K562 (cell line): Measurements from ENCODE around the gene DEFB108B. TPM values are rescaled to one million over a fixed set of nuclear protein-coding genes. Genes with fewer than 3 reads are reported as not detected.
"Not testable (repeated sequence)": the region's sequence is repeated elsewhere in the genome, so short reads cannot be mapped to it uniquely, and the experiment has no call there.

ENCODE experiments used
- ATAC-seq: fragments of 200-7000 bp; cut with Tn5 transposase; 3 replicates; pipeline ENCODE4 v1.9.1; 2020; ENCODE audit warnings: moderate library complexity
- BruUV-seq: library from RNA; stranded (reverse); fragments of 400-500 nt; replicated peaks from 2 replicates; lab custom pipeline; 2021; lab: Mats Ljungman, UMichigan
- CTCF ChIA-PET: fragments of 300-600 bp; formaldehyde crosslinking; extraction: SDS; loops from one replicate; lab custom pipeline; 2021; ENCODE audit warnings: low intra/inter-chr PET ratio; lab: Yijun Ruan, JAX
- POLR2A ChIA-PET: fragments of 300-600, 350-650 bp; sonication (Branson Sonifier 250); formaldehyde crosslinking; extraction: SDS; loops from one replicate; lab custom pipeline; 2021; ENCODE audit warnings: antibody characterized with exemption, inconsistent platforms; lab: Yijun Ruan, JAX
- DNase-seq, 4 experiments: peaks; one replicate each; pipeline versions ENCODE4 v3.0.0 to v3.0.0-alpha.2; 2011 to 2018; ENCODE audit warnings: low spot score in 3 of 4, mixed read lengths in 3 of 4; ENCODE audit errors: extremely low read depth in 1 of 4
- FAIRE-seq: peaks from 2 replicates; lab custom pipeline; 2011; peaks lifted over from hg19 to GRCh38; lab: Jason Lieb, UNC
- H2AFZ ChIP-seq: 2 replicates; pipeline ENCODE4 v1.6.0; 2011; ENCODE audit warnings: low read depth, low read length, control low read depth, inconsistent platforms
- H3K27ac ChIP-seq: fragments of 200-600 bp; 3 replicates; pipeline ENCODE4 v1.8.0; 2011; ENCODE audit warnings: low read depth, mild to moderate bottlenecking, control low read depth, inconsistent platforms, low read length, moderate library complexity, mixed read lengths; ENCODE audit errors: extremely low read depth
- H3K27me3 ChIP-seq, 2 experiments: fragments of 300-600 bp in 1 of 2; 2 replicates in 1 of 2; 3 replicates in 1 of 2; pipeline versions ENCODE4 v1.6.0 to v1.8.0; 2011; ENCODE audit warnings: inconsistent platforms in 2 of 2, low read length in 2 of 2, mild to moderate bottlenecking in 1 of 2, mixed read lengths in 1 of 2, moderate library complexity in 1 of 2; ENCODE audit not compliant: control insufficient read depth in 2 of 2, insufficient read depth in 2 of 2
- H3K36me3 ChIP-seq: fragments of 300-600 bp; 3 replicates; pipeline ENCODE4 v1.8.0; 2011; ENCODE audit warnings: mild to moderate bottlenecking, low read length, inconsistent platforms; ENCODE audit not compliant: control insufficient read depth, insufficient read depth
- H3K4me1 ChIP-seq, 2 experiments: fragments of 200-600 bp in 1 of 2; replicated peaks in 1 of 2; 2 replicates in 1 of 2; 3 replicates in 1 of 2; pipeline versions ENCODE4 v1.5.1 to v1.8.0; 2011; ENCODE audit warnings: inconsistent platforms in 2 of 2, low read length in 2 of 2, mild to moderate bottlenecking in 1 of 2, mixed read lengths in 1 of 2, moderate library complexity in 1 of 2; ENCODE audit not compliant: control insufficient read depth in 2 of 2, insufficient read depth in 2 of 2
- H3K4me2 ChIP-seq: 2 replicates; pipeline ENCODE4 v1.6.1; 2011; ENCODE audit warnings: low read length, control low read depth, inconsistent platforms, mixed read lengths; ENCODE audit not compliant: insufficient read depth
- H3K4me3 ChIP-seq: fragments of 200-600 bp; sonication (generic), shearing (Covaris generic); 2 replicates; pipeline ENCODE4 v1.5.1; 2016; ENCODE audit warnings: control low read depth, inconsistent platforms
- H3K79me2 ChIP-seq: fragments of 200-600 bp; 3 replicates; pipeline ENCODE4 v1.8.0; 2011; ENCODE audit warnings: low read length, inconsistent platforms; ENCODE audit not compliant: control insufficient read depth, insufficient read depth
- H3K9ac ChIP-seq, 2 experiments: 2 replicates each; pipeline versions ENCODE4 v1.6.0 to v1.6.1; 2011; ENCODE audit warnings: low read depth in 2 of 2, low read length in 2 of 2, control low read depth in 1 of 2, inconsistent platforms in 1 of 2, mild to moderate bottlenecking in 1 of 2, mixed read lengths in 1 of 2; ENCODE audit not compliant: insufficient read depth in 1 of 2
- H3K9me1 ChIP-seq: one replicate; pipeline ENCODE4 v1.6.0; 2011; ENCODE audit warnings: inconsistent platforms, mild to moderate bottlenecking, low read length, moderate library complexity; ENCODE audit not compliant: control insufficient read depth, insufficient read depth
- H3K9me3 ChIP-seq: replicated peaks from 2 replicates; pipeline ENCODE4 v1.5.1; 2011; ENCODE audit warnings: low read depth, low read length, inconsistent platforms; ENCODE audit not compliant: control insufficient read depth, insufficient read depth
- H4K20me1 ChIP-seq: replicated peaks from 2 replicates; pipeline ENCODE4 v1.6.1; 2011; ENCODE audit warnings: low read length, inconsistent platforms, mixed read lengths; ENCODE audit not compliant: control insufficient read depth, insufficient read depth
- CC2D1A ChIP-seq: fragments of 450-650 bp; IDR thresholded peaks from 2 replicates; pipeline ENCODE4 v1.6.1; 2017; ENCODE audit warnings: mild to moderate bottlenecking
- CTCFL ChIP-seq: IDR thresholded peaks from 2 replicates; pipeline ENCODE4 v1.6.1; 2011; ENCODE audit warnings: borderline replicate concordance, low read depth, mild to moderate bottlenecking, moderate library complexity, low read length; ENCODE audit not compliant: insufficient read depth, poor library complexity, severe bottlenecking
- ESRRA ChIP-seq: fragments of 450-650 bp; IDR thresholded peaks from 2 replicates; pipeline ENCODE4 v1.6.1; 2014; ENCODE audit warnings: low read depth, mild to moderate bottlenecking, moderate library complexity, borderline replicate concordance
- JUND ChIP-seq, 2 experiments: IDR thresholded peaks; 2 replicates in 1 of 2; 3 replicates in 1 of 2; pipeline ENCODE4 v1.6.1; 2011; ENCODE audit warnings: borderline replicate concordance in 2 of 2, low read depth in 2 of 2, low read length in 2 of 2, improper control_type of control experiment in 1 of 2, missing biosample characterization in 1 of 2, missing genetic modification characterization in 1 of 2, missing genetic modification reagents in 1 of 2
- RCOR1 ChIP-seq, 2 experiments: IDR thresholded peaks; 2 replicates each; pipeline ENCODE4 v1.6.1; 2012; ENCODE audit warnings: low read depth in 2 of 2, low read length in 2 of 2, borderline replicate concordance in 1 of 2, improper control_type of control experiment in 1 of 2
- REST ChIP-seq, 2 experiments: fragments of 450-650 bp; formaldehyde crosslinking in 1 of 2; IDR thresholded peaks; 2 replicates each; pipeline versions ENCODE4 v1.4.0 to v1.6.1; 2014 to 2020; ENCODE audit warnings: mild to moderate bottlenecking in 2 of 2, borderline replicate concordance in 1 of 2, low read depth in 1 of 2
- TFAP4 ChIP-seq: sonication (generic); formaldehyde crosslinking; IDR thresholded peaks from 2 replicates; pipeline ENCODE4 v1.8.0; 2022; ENCODE audit warnings: missing genetic modification reagents, mild to moderate bottlenecking, moderate library complexity, borderline replicate concordance
- whole genome bisulfite sequencing: fragments of 100-300 bp; shearing (Covaris generic); methylation state at CpG from one replicate; pipeline ENCODE4 v1.1.6; 2016; ENCODE audit warnings: low coverage, mixed read lengths; ENCODE audit not compliant: insufficient coverage; ENCODE audit errors: missing lambda C conversion rate; 5-methylcytosine and 5-hydroxymethylcytosine counted together
- in situ Hi-C: fragments of 300-500 bp; cut with MboI; formaldehyde crosslinking; loops from 4 replicates; pipeline ENCODE4 v1.15.0; 2018; ENCODE audit warnings: inconsistent platforms, mixed read lengths
- intact Hi-C: fragments of 100-400 bp; cut with micrococcal nuclease; formaldehyde crosslinking; loops from 2 replicates; pipeline ENCODE4 v1.14.2; 2022
- polyA plus RNA-seq, 8 experiments: library from polyadenylated mRNA; depleted of rRNA in 4 of 8; stranded (reverse) in 5 of 8; unstranded in 3 of 8; fragments of >200 nt; fragmentation: Nextera tagmentation in 2 of 8; fragmentation: Illumina TruSeq in 1 of 8; extraction: Ambion mirVana in 2 of 8; extraction: Trizol in 1 of 8; gene quantifications; 2 replicates each; pipeline versions ENCODE4 v1.2.1 to v1.2.3, GENCODE V29; 2011 to 2014; ENCODE audit warnings: inconsistent platforms in 1 of 8, missing spikeins in 1 of 8
- total RNA-seq, 7 experiments: library from RNA; depleted of rRNA in 6 of 7; stranded (reverse); fragments of >200 nt in 6 of 7; fragmentation: Illumina TruSeq in 2 of 7; extraction: Trizol in 2 of 7; gene quantifications; 2 replicates each; pipeline versions ENCODE4 v1.2.1 to v1.2.3, GENCODE V29; 2011 to 2021; ENCODE audit warnings: low replicate concordance in 1 of 7

Gene DEFB108B
- total and polyA plus RNA-seq, 9 of the 15 experiments (the other 6 are each of a cell fraction or from before 2014, with no cell fraction given) = not detected

GRCh38 chr11:71800335-71800953, 32.6 kb upstream of the DEFB108B start:
- H3K79me2 ChIP-seq; H3K4me3 ChIP-seq; in situ Hi-C loops; BruUV-seq; intact Hi-C loops; H3K4me2 ChIP-seq; H3K4me1 ChIP-seq; H3K9ac ChIP-seq; H4K20me1 ChIP-seq; H3K36me3 ChIP-seq; ATAC-seq; H3K27me3 ChIP-seq; H3K27ac ChIP-seq; H2AFZ ChIP-seq; H3K9me1 ChIP-seq; POLR2A ChIA-PET; H3K9me3 ChIP-seq; TF ChIP-seq JUND (tag; IDR thresholded peaks at IDR 0.05; ENCODE audit: borderline replicate concordance, low read depth, low read length); REST (CRISPR knock-in tag; IDR thresholded peaks at IDR 0.05; ENCODE audit: low read depth): not testable (repeated sequence)
- DNase-seq = peak; percentile 67 to 86 (median 68)
- FAIRE-seq = peak; percentile 82
- CTCF ChIA-PET = interaction anchor here (1.3 kb wide), 1 partner anchor 216 kb away, joined by 4 read pairs; no protein-coding TSS in a partner anchor
- 22% methylated on average over 12 of the region's 13 CpGs for WGBS
- 0 out of 2 replicates have a peak, but pooled peaks have one; percentile 30 for TF ChIP-seq CC2D1A
- peak; percentile 35; the same call in 1 of the 2 replicates for TF ChIP-seq ESRRA
- peak in 1 of 2 experiments; percentile 56; a peak in 1 of 4 replicates for TF ChIP-seq RCOR1 (IDR thresholded peaks at IDR 0.05; ENCODE audit: borderline replicate concordance in 1 of 2, low read depth in 2 of 2, low read length in 2 of 2)
- TF ChIP-seq CTCFL = peak; percentile 92
- peak; percentile 47; the same call in 1 of the 2 replicates for TF ChIP-seq TFAP4 (CRISPR knock-in tag)
- TF ChIP-seq JUND (IDR thresholded peaks at IDR 0.05; ENCODE audit: borderline replicate concordance, low read depth, low read length) = 0 out of 2 replicates have a peak, but pooled peaks have one; percentile 48
- TF ChIP-seq REST (IDR thresholded peaks at IDR 0.05; ENCODE audit: borderline replicate concordance) = peak; percentile 70
